Stimulated activated effector memory CD8-positive, alpha-beta T cell treated with anti-CD3 and anti-CD28 coated beads, Interleukin-12 subunit alpha, Interleukin-12 subunit beta, amount 100 ng/mL, for 72 hours (primary cell): ENCODE measurements around the gene SMIM28.

Source experiments
- ATAC-seq: fragments of 150-1000 bp; cut with Tn5 transposase; 2 replicates; pipeline ENCODE4 v1.10.0; 2021
- DNase-seq, 2 donors: peaks; one replicate each; pipeline ENCODE4 v3.0.0; 2021 to 2022; ENCODE audit warnings: low spot score in 2 of 2
- H3K27ac Mint-ChIP-seq: one replicate; pipeline ENCODE4 v1.8.0; 2022; ENCODE audit warnings: mild to moderate bottlenecking, mixed read lengths
- H3K36me3 Mint-ChIP-seq: one replicate; pipeline ENCODE4 v1.8.0; 2022; ENCODE audit warnings: mild to moderate bottlenecking, mixed read lengths
- H3K4me1 Mint-ChIP-seq: one replicate; pipeline ENCODE4 v1.8.0; 2022; ENCODE audit warnings: mixed read lengths
- H3K4me3 Mint-ChIP-seq: one replicate; pipeline ENCODE4 v1.8.0; 2022; ENCODE audit warnings: mild to moderate bottlenecking, mixed read lengths
- H3K9me3 Mint-ChIP-seq: one replicate; pipeline ENCODE4 v1.8.0; 2022; ENCODE audit warnings: mixed read lengths

The SMIM28 gene

DNA sequence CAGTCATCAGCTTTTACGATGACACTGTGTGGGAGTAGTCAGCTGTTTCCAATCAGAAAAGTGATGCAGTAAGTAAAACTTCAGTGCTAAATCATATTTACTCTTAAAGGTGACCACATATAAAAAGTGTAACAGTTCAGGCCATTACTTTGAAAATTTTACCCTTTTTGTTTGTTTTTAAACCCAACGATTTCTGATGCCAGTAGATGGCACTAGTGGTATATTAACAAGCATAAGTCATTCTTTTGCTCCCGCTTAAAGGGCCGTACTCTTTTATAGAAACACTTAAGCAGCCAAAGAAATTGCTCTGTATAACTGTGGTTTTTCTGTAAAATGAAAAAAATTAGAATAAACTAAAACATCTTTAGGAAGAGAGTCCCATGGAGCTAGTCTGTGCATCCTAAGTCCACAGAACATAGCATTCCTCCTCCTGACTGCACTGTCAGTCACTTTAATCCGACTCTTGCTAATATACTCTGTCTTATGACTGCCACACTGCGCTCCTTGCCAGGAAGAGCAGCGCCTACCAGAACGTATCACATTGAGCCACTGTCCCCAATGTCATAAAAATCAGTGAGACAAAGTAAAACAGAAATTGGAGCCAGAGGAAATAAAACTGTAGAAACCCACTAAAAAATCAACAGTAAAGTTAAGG is 51.4 kb downstream of the SMIM28 start:
- H3K4me3 Mint-ChIP-seq: no peak overlapping the region
- H3K36me3 Mint-ChIP-seq: no peaks in the 10 kb centered on the region
- H3K27ac Mint-ChIP-seq: no peak overlapping the region
- no peak for DNase-seq
- no peaks in the 10 kb centered on the region for H3K4me1 Mint-ChIP-seq
- ATAC-seq: peak; percentile 53
- H3K9me3 Mint-ChIP-seq: no peaks in the 10 kb centered on the region

DNA sequence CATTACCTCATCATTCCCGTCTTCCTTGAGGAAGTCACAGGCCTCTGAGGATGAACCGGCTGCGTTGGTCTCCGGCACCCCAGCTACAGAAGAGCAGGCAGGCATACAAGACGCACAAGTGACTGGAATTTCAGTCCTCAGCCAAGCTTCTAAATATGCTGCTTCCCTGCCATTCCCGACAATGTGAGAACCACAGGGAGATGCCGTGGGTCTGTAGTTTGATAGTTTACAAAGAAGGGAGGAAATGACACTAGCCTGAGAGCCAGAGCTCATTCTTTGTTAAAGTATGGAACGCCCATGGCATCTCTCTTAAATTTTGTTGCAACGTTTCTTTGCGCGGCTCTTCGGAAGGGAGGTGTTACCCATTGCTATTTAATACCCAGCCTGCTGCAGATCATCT is 52.1 kb downstream of the SMIM28 start:
- no peaks in the 10 kb centered on the region for H3K4me1 Mint-ChIP-seq
- H3K27ac Mint-ChIP-seq: no peak overlapping the region
- H3K36me3 Mint-ChIP-seq: no peaks in the 10 kb centered on the region
- H3K9me3 Mint-ChIP-seq: no peaks in the 10 kb centered on the region
- H3K4me3 Mint-ChIP-seq: no peak overlapping the region
- DNase-seq (no peak), ATAC-seq (no peak)

DNA sequence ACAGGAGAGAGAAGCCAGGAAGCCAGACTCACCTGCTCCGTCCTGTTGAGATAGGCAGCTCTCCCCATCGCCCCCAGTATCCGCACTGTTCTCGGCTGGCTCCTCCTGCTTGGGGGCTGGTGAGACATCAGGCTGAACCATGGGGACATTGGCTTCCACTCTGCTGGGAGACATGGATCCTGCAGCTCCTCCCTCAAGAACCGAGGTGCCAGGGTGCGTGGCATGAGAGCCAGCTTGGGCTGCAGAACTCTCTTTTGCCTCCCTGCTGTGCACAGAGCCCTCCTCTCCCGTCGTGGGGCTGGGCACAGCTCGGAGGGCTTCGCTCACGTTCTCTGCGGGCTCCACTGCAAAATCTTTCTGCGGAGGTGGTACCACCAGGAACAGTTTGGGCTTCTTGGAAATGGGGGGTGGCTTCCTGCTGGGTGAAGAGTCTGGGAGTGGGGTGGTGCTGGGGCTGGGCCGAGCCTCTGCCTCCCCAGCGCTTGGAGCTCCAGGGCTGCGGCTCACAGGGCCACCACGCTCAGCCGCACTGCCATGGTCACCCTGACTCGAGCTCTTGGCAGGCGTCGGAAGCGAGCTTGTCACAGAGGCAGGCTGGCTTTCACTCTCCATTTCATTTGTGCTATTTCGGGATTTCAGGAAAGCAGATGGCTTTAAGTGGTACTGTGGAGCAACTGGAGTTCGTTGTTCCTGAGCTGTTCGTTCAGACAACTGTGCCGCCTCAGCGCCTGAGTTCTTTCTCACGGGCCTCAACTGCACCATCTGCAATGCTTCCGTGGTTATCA is 52.8 kb downstream of the SMIM28 start:
- Mint-ChIP-seq H3K4me3 (no peak overlapping the region), H3K4me1 (no peaks in the 10 kb centered on the region), H3K36me3 (no peaks in the 10 kb centered on the region), H3K27ac (no peak overlapping the region), H3K9me3 (no peaks in the 10 kb centered on the region)
- DNase-seq: no peak
- no peak for ATAC-seq

DNA sequence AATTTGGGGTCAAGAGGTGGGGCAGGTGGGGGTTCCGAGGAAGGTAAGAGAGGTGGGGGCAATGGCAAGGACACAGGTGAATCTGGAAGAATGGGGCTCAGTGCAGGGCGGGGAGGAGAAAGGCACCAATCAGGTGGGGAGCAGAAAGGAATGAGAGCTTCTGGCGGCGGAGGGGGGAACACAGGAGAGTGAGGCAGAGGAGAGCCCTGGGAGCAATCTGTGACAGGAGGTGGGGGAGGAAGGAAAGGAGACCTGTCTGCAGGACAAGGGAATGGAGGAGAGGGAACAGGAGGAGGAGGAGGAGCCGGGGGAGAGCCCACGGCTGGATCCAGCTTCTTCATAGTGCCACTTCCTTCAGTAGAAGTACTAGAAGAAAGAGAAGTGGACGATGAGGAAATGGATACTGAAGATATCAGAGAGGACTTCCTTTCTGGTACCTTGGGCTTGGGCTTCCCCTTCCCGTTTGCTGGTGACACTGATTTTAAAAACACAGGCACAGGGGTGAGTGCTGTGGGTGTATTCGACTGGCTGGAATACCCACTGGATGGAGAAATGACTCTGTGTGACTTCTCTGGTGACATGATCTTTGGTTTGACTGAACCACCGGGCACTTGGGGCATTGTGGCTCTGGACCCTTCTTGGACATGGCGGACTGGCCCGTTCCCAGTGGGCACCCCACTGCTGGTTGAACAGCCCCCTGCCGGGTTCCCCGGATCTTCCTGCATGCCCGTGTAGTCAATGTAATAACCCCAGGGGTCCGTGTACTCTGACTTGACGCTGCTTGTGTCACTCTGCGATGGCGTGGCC is 53.8 kb downstream of the SMIM28 start:
- Mint-ChIP-seq H3K4me3 (no peak overlapping the region), H3K9me3 (no peaks in the 10 kb centered on the region), H3K27ac (no peak overlapping the region), H3K36me3 (no peaks in the 10 kb centered on the region), H3K4me1 (no peaks in the 10 kb centered on the region)
- DNase-seq: no peak
- peak; percentile 29 for ATAC-seq

DNA sequence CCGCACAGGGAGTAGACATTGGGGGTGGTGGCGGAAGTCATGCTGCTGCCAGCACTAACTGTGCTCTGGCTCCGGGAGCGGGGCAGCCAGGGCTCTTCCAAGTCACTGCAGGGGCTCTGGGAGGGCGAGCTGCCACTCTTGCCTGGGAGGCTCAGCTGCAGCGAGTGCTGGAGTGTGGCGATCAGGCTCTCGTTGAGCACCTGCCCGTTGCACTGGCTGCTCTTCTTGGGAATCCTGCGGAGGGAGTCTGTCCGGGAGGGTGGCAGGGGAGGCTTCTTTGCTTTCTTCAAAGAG is 54.3 kb downstream of the SMIM28 start:
- no peaks in the 10 kb centered on the region for H3K4me1 Mint-ChIP-seq
- no peaks in the 10 kb centered on the region for H3K36me3 Mint-ChIP-seq
- no peak overlapping the region for H3K4me3 Mint-ChIP-seq
- DNase-seq (no peak), ATAC-seq (no peak)
- no peak overlapping the region for H3K27ac Mint-ChIP-seq
- no peaks in the 10 kb centered on the region for H3K9me3 Mint-ChIP-seq
